ENCODE results near the gene ASB10. TPM values are rescaled to one million over a fixed set of nuclear protein-coding genes. Genes with fewer than 3 reads are reported as not detected.

Gene ASB10
- total RNA-seq, 1 experiment from 2014 or later: not detected

- CTCF ChIA-PET: no interaction called here
- DNase-seq (ENCODE audit: low read depth, low spot score) (no peak), ATAC-seq (peak; percentile 55)
These were observed 7.7 kb downstream of the ASB10 start for GRCh38 chr7:151179287-151179860.

GRCh38 chr7:151178831-151179230 is 8.2 kb downstream of the ASB10 start:
- no TSS peak for BruUV-seq (replicated peaks)
- TF ChIP-seq SIN3A (IDR thresholded peaks at IDR 0.05; ENCODE audit: borderline replicate concordance, insufficient read depth, low read depth, low read length) (no peak), CTCF (IDR thresholded peaks at IDR 0.05) (no peak), TCF7L2 (IDR thresholded peaks at IDR 0.05; ENCODE audit: low read depth, low read length) (no peak), POLR2AphosphoS5 (IDR thresholded peaks at IDR 0.05; ENCODE audit: low read depth, low read length) (no peak), REST (IDR thresholded peaks at IDR 0.05; ENCODE audit: insufficient read depth in 1 of 2, low read depth in 2 of 2, low read length in 1 of 2) (no peak)
- in situ Hi-C loops (cut with HindIII; ENCODE audit: low pct_unique_long_range_greater_than_20kb, low sequenced_read_pairs): no loop called here

More at GRCh38 chr7:151179287-151179860, 7.7 kb downstream of the ASB10 start:
- H3K9me3 ChIP-seq (ENCODE audit: control insufficient read depth, insufficient read depth, low read depth, low read length): no peaks in the 10 kb centered on the region
- H3K36me3 ChIP-seq (ENCODE audit: control insufficient read depth, insufficient read depth, low read length): no peaks in the 10 kb centered on the region
- no peak for TF ChIP-seq TCF7L2 (IDR thresholded peaks at IDR 0.05; ENCODE audit: low read depth, low read length)
- no peak for TF ChIP-seq SIN3A (IDR thresholded peaks at IDR 0.05; ENCODE audit: borderline replicate concordance, insufficient read depth, low read depth, low read length)
- TF ChIP-seq CTCF (IDR thresholded peaks at IDR 0.05): no peak
- TF ChIP-seq POLR2AphosphoS5 (IDR thresholded peaks at IDR 0.05; ENCODE audit: low read depth, low read length): no peak
- TF ChIP-seq REST (IDR thresholded peaks at IDR 0.05; ENCODE audit: insufficient read depth in 1 of 2, low read depth in 2 of 2, low read length in 1 of 2): no peak
- in situ Hi-C loops (cut with HindIII; ENCODE audit: low pct_unique_long_range_greater_than_20kb, low sequenced_read_pairs): no loop called here
- H3K4me3 ChIP-seq (ENCODE audit: low read depth in 2 of 2, low read length in 2 of 2): no peak overlapping the region
- H3K4me1 ChIP-seq (ENCODE audit: control insufficient read depth, insufficient read depth, low read length): no peaks in the 10 kb centered on the region
- intact Hi-C loops (cut with micrococcal nuclease; ENCODE audit: unreplicated experiment): no loop called here
- BruUV-seq (replicated peaks): no TSS peak
- H3K27ac ChIP-seq (ENCODE audit: low read length): no peak overlapping the region
- peaks cover 4% of the 10 kb centered on the region; the same call in 1 of the 2 replicates for H3K27me3 ChIP-seq (ENCODE audit: control insufficient read depth, insufficient read depth, low read length)
- POLR2A ChIA-PET: no interaction called here

More at GRCh38 chr7:151178831-151179230, 8.2 kb downstream of the ASB10 start:
- Histone ChIP-seq H3K36me3 (ENCODE audit: control insufficient read depth, insufficient read depth, low read length) (no peaks in the 10 kb centered on the region), H3K27ac (ENCODE audit: low read length) (no peak overlapping the region), H3K4me3 (ENCODE audit: low read depth in 2 of 2, low read length in 2 of 2) (no peak overlapping the region), H3K27me3 (ENCODE audit: control insufficient read depth, insufficient read depth, low read length) (peaks cover 4% of the 10 kb centered on the region; the same call in 1 of the 2 replicates), H3K9me3 (ENCODE audit: control insufficient read depth, insufficient read depth, low read depth, low read length) (no peaks in the 10 kb centered on the region), H3K4me1 (ENCODE audit: control insufficient read depth, insufficient read depth, low read length) (no peaks in the 10 kb centered on the region)
- ATAC-seq (no peak), DNase-seq (ENCODE audit: low read depth, low spot score) (no peak)
- intact Hi-C loops (cut with micrococcal nuclease; ENCODE audit: unreplicated experiment): no loop called here
- ChIA-PET POLR2A (no interaction called here), CTCF (no interaction called here)

Data from Panc1 (cell line).